Measurements from ENCODE around the gene DNAJC8. TPM values are rescaled to one million over a fixed set of nuclear protein-coding genes. Genes with fewer than 3 reads are reported as not detected.

Gene DNAJC8
- total and polyA plus RNA-seq, 2 of the 8 experiments (the other 6 are each of a cell fraction or from before 2014, with no cell fraction given) = 116 to 134 TPM

- TF ChIP-seq SP4 (IDR thresholded peaks at IDR 0.05; ENCODE audit: low read length) (no peak), RXRA (IDR thresholded peaks at IDR 0.05; ENCODE audit: insufficient read depth, low read depth, low read length) (no peak), RFX5 (IDR thresholded peaks at IDR 0.05; ENCODE audit: borderline replicate concordance, low read depth, low read length) (no peak), POLR2AphosphoS5 (IDR thresholded peaks at IDR 0.05; ENCODE audit: low read depth, low read length) (no peak), SP1 (IDR thresholded peaks at IDR 0.05; ENCODE audit: low read depth, low read length) (no peak), KDM4A (IDR thresholded peaks at IDR 0.05; ENCODE audit: low read depth, low read length, severe bottlenecking) (no peak)
Measured at GRCh38 chr1:28156821-28157220, 76.0 kb downstream of the DNAJC8 start (continued).
